Loucy (cell line): ENCODE data around the gene PRL.

Experiments
- H2AFZ ChIP-seq: fragments of 200-600 bp; sonication (generic); 2 replicates; pipeline ENCODE4 v1.6.0; 2016; ENCODE audit warnings: antibody characterized with exemption, mild to moderate bottlenecking, low read length, moderate library complexity
- H3F3A ChIP-seq: fragments of 200-600 bp; 2 replicates; pipeline ENCODE4 v1.6.0; 2016; ENCODE audit warnings: antibody characterized with exemption, low read depth, mild to moderate bottlenecking
- H3K27me3 ChIP-seq: fragments of 200-600 bp; sonication (generic); 2 replicates; pipeline ENCODE4 v1.6.1; 2014; ENCODE audit warnings: low read length, mild to moderate bottlenecking; ENCODE audit not compliant: insufficient read depth, poor library complexity, severe bottlenecking
- H3K36me3 ChIP-seq: fragments of 200-600 bp; sonication (generic); 2 replicates; pipeline ENCODE4 v1.6.1; 2016; ENCODE audit warnings: low read length; ENCODE audit not compliant: insufficient read depth
- H3K4me1 ChIP-seq: fragments of 200-600 bp; sonication (generic); 2 replicates; pipeline ENCODE4 v1.5.1; 2014; ENCODE audit warnings: low read length, mild to moderate bottlenecking; ENCODE audit not compliant: insufficient read depth, poor library complexity, severe bottlenecking
- H3K4me2 ChIP-seq: fragments of 200-600 bp; sonication (generic); 2 replicates; pipeline ENCODE4 v1.6.0; 2014; ENCODE audit warnings: antibody characterized with exemption, low read length, low read depth, mild to moderate bottlenecking; ENCODE audit not compliant: poor library complexity, severe bottlenecking
- H3K4me3 ChIP-seq: fragments of 200-600 bp; sonication (generic); 2 replicates; pipeline ENCODE4 v1.5.1; 2014; ENCODE audit warnings: low read length, mild to moderate bottlenecking, mixed read lengths; ENCODE audit not compliant: poor library complexity, severe bottlenecking
- H3K79me2 ChIP-seq: fragments of 200-600 bp; sonication (generic); 2 replicates; pipeline ENCODE4 v1.6.1; 2014; ENCODE audit warnings: low read length; ENCODE audit not compliant: insufficient read depth
- H3K9ac ChIP-seq: fragments of 200-600 bp; sonication (generic); 2 replicates; pipeline ENCODE4 v1.6.0; 2014; ENCODE audit warnings: mild to moderate bottlenecking, low read depth, low read length, moderate library complexity; ENCODE audit not compliant: poor library complexity, severe bottlenecking
- H3K9me2 ChIP-seq: fragments of 200-600 bp; sonication (generic); replicated peaks from 2 replicates; pipeline ENCODE4 v1.6.1; 2016; ENCODE audit warnings: low read depth, low read length, mixed read lengths
- H3K9me3 ChIP-seq: fragments of 200-600 bp; sonication (generic); 2 replicates; pipeline ENCODE4 v1.6.1; 2014; ENCODE audit warnings: mild to moderate bottlenecking, antibody characterized with exemption, low read length, low read depth; ENCODE audit not compliant: insufficient read depth
- H4K20me1 ChIP-seq: fragments of 200-600 bp; sonication (generic); 2 replicates; pipeline ENCODE4 v1.6.0; 2014; ENCODE audit warnings: antibody characterized with exemption, low read length, mild to moderate bottlenecking; ENCODE audit not compliant: insufficient read depth, poor library complexity, severe bottlenecking
- CTCF ChIP-seq: fragments of 200-600 bp; sonication (generic); conservative IDR thresholded peaks from 2 replicates; pipeline ENCODE4 v1.5.1; 2014; ENCODE audit warnings: mild to moderate bottlenecking, antibody characterized with exemption, low read length
- EZH2phosphoT487 ChIP-seq: fragments of 200-600 bp; IDR thresholded peaks from 2 replicates; pipeline ENCODE4 v1.6.1; 2018; ENCODE audit warnings: antibody characterized with exemption, mild to moderate bottlenecking, moderate library complexity, borderline replicate concordance

Gene PRL

DNA sequence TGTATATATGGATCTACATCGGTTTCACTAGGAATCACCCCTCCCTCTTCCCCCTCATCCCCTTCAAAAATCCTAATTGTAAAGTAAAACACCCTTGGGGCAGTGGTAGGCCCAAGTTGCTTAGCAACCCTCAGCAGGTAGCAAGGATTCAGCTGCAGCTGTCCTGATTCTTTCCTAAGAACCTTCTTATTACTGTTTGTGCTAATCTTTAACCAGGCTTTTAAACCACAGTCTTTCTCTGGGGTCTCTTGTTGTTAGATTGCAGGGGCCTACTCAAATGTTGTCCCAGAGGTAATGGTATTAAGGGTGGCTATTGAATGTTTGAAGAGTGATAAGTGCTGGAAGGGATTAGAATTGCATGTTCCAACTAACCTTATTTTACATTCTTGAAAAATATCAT, 46.4 kb downstream of the PRL start:
- H3K9me3 ChIP-seq, result no peaks in the 10 kb centered on the region
- no peaks in the 10 kb centered on the region for H3K79me2 ChIP-seq
- H4K20me1 ChIP-seq, result no peaks in the 10 kb centered on the region
- TF ChIP-seq CTCF (no peak), EZH2phosphoT487 (no peak)
- H3K27me3 ChIP-seq, result no peaks in the 10 kb centered on the region
- no peak overlapping the region for H3K4me3 ChIP-seq
- no peaks in the 10 kb centered on the region for H3K36me3 ChIP-seq
- H3F3A ChIP-seq, result peaks cover 3% of the 10 kb centered on the region; the same call in 1 of the 2 replicates
- H3K9me2 ChIP-seq, result no peaks in the 10 kb centered on the region
- H3K4me1 ChIP-seq, result peaks cover 19% of the 10 kb centered on the region
- no peak overlapping the region for H3K9ac ChIP-seq
- no peak overlapping the region for H3K4me2 ChIP-seq
- H2AFZ ChIP-seq, result no peak overlapping the region

DNA sequence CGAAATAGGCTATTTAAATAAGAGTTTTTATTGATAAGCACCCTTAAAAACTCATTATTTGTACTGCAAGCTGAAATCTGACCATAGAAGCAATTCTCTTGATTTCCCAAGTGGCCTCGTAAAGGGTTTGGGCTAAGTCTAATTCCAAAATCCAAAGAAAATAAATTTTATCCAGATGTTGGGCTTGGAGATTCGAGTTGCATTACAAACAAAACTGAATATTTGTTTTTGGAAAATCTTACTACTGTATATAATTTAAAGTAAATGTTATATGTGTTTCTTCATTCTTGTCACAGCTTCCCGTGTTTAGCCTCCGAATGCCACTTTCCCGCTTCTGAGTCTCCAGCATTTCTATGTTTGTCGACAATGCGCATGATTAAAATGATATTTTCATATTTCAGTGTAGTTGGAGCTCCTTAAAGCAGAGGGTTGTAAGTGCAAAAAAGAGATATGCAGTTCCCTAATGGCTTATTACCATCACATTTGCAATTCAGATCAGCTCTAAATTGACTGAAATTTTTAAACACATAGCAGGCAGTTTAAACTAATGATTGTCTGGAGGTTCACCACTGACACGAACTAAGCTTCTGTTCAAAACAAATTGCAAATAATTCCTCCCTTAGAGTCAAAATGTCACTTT, 47.0 kb downstream of the PRL start:
- Histone ChIP-seq H3F3A (peaks cover 3% of the 10 kb centered on the region; the same call in 1 of the 2 replicates), H4K20me1 (no peaks in the 10 kb centered on the region), H3K79me2 (no peaks in the 10 kb centered on the region), H3K4me3 (no peak overlapping the region), H3K4me2 (no peak overlapping the region), H3K27me3 (no peaks in the 10 kb centered on the region), H3K4me1 (peaks cover 19% of the 10 kb centered on the region), H2AFZ (no peak overlapping the region), H3K9me2 (no peaks in the 10 kb centered on the region), H3K36me3 (no peaks in the 10 kb centered on the region), H3K9me3 (no peaks in the 10 kb centered on the region), H3K9ac (no peak overlapping the region)
- TF ChIP-seq EZH2phosphoT487, result no peak

- Histone ChIP-seq H3K9me2 (no peaks in the 10 kb centered on the region), H3K79me2 (no peaks in the 10 kb centered on the region), H3K27me3 (no peaks in the 10 kb centered on the region), H3K9ac (no peak overlapping the region), H3K4me1 (peaks cover 19% of the 10 kb centered on the region), H3F3A (peaks cover 3% of the 10 kb centered on the region; the same call in 1 of the 2 replicates), H3K9me3 (no peaks in the 10 kb centered on the region), H2AFZ (no peak overlapping the region), H3K4me3 (no peak overlapping the region), H3K36me3 (no peaks in the 10 kb centered on the region), H4K20me1 (no peaks in the 10 kb centered on the region), H3K4me2 (no peak overlapping the region)
- TF ChIP-seq CTCF (no peak), EZH2phosphoT487 (no peak)
Observed at GRCh38 chr6:22248513-22249308, 48.1 kb downstream of the PRL start.
